Breast epithelium (tissue), 3 donors: Measurements from ENCODE around the gene CHRM5.

ENCODE experiments used
- CTCF ChIP-seq, 3 donors: fragments of 450-650 bp; IDR thresholded peaks; one replicate each; pipeline ENCODE4 v1.5.1; 2016 to 2017; ENCODE audit warnings: antibody characterized with exemption in 3 of 3, mild to moderate bottlenecking in 3 of 3, moderate library complexity in 3 of 3
- POLR2A ChIP-seq: fragments of 450-650 bp; IDR thresholded peaks from one replicate; pipeline ENCODE4 v1.6.1; 2016; ENCODE audit warnings: antibody characterized with exemption, mild to moderate bottlenecking, moderate library complexity
- POLR2AphosphoS5 ChIP-seq, 3 donors: sonication (generic); formaldehyde crosslinking; IDR thresholded peaks; one replicate each; pipeline ENCODE4 v1.6.1; 2017; ENCODE audit warnings: antibody characterized with exemption in 3 of 3

DNA sequence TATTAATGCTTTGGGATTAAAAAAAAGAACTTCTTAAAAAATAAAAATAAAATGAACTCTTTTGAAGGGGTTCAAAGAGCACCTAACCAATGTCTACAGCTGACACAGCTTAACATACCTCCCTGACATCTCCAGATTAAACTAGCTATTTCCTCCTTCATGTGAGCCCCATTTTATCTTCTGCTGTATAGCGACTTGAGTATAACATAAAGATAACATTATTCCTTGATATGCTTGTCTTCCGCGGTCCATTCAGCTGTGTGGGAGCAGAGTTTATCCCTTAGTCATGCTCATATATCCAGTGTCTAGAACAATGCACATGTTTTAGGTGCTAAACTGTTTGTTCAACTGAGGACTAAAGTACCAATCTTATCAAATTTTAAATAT lies 7.8 kb upstream of the CHRM5 start:
- TF ChIP-seq CTCF (IDR thresholded peaks at IDR 0.05) (no peak), POLR2A (no peak), POLR2AphosphoS5 (IDR thresholded peaks at IDR 0.05) (no peak)
